Measurements from ENCODE around the gene KCNIP4. TPM values are rescaled to one million over a fixed set of nuclear protein-coding genes. Genes with fewer than 3 reads are reported as not detected.

Gene KCNIP4
- total and polyA plus RNA-seq, 2 experiments from 2014 or later, result 0.14 to 0.63 TPM

GRCh38 chr4:20995015-20995414, 953.6 kb downstream of the KCNIP4 start:
- H3K36me3 ChIP-seq (ENCODE audit: insufficient read depth), result no peaks in the 10 kb centered on the region
- no peak for ATAC-seq
- H4K20me1 ChIP-seq (replicated peaks; ENCODE audit: insufficient read depth), result no peaks in the 10 kb centered on the region
- H3K27me3 ChIP-seq (ENCODE audit: insufficient read depth), result no peaks in the 10 kb centered on the region
- no peak overlapping the region for H3K27ac ChIP-seq (ENCODE audit: low read depth)
- Mint-ChIP-seq H3K27ac (no peak overlapping the region), H3K36me3 (ENCODE audit: low read depth) (no peaks in the 10 kb centered on the region), H3K27me3 (ENCODE audit: insufficient read depth, low read depth, poor library complexity) (peaks cover 1% of the 10 kb centered on the region), H3K4me3 (no peak overlapping the region), H3K4me1 (no peaks in the 10 kb centered on the region), H3K9me3 (peaks cover 3% of the 10 kb centered on the region; the same call in 2 of the 3 replicates)
- H3K4me2 ChIP-seq, result no peak overlapping the region
- H2AFZ ChIP-seq, result no peak overlapping the region
- H3K4me1 ChIP-seq (ENCODE audit: insufficient read depth), result no peaks in the 10 kb centered on the region
- DNase-seq (ENCODE audit: low spot score), result no peak
- no peaks in the 10 kb centered on the region for H3K79me2 ChIP-seq (replicated peaks; ENCODE audit: insufficient read depth)
- peaks cover 11% of the 10 kb centered on the region for H3K9me2 ChIP-seq (ENCODE audit: insufficient read depth)
- no peaks in the 10 kb centered on the region for H3F3A ChIP-seq (replicated peaks; ENCODE audit: low read depth)
- no peak for TF ChIP-seq JUNB (IDR thresholded peaks at IDR 0.05; ENCODE audit: unreplicated experiment)
- TF ChIP-seq STAT1 (IDR thresholded peaks at IDR 0.05; ENCODE audit: unreplicated experiment), result no peak
- no peak for TF ChIP-seq ETS1 (IDR thresholded peaks at IDR 0.05)
- no peak for TF ChIP-seq ZNF114 (CRISPR knock-in tag; IDR thresholded peaks at IDR 0.05)
- no peak for TF ChIP-seq CREB1 (CRISPR knock-in tag; IDR thresholded peaks at IDR 0.05; ENCODE audit: low read depth)
- no peak for TF ChIP-seq CTCF (conservative IDR thresholded peaks at IDR 0.05; ENCODE audit: low read depth in 2 of 2)
- no peak for TF ChIP-seq REST (IDR thresholded peaks at IDR 0.05; ENCODE audit: unreplicated experiment)
- no peak for TF ChIP-seq EZH2 (IDR thresholded peaks at IDR 0.05; ENCODE audit: low read depth, unreplicated experiment)
- TF ChIP-seq POLR2AphosphoS5 (IDR thresholded peaks at IDR 0.05; ENCODE audit: low read depth), result no peak
- TF ChIP-seq ZNF331 (CRISPR knock-in tag; IDR thresholded peaks at IDR 0.05; ENCODE audit: low read depth), result no peak
- TF ChIP-seq EZH2phosphoT487 (IDR thresholded peaks at IDR 0.05; ENCODE audit: unreplicated experiment), result no peak
- TF ChIP-seq ZNF462 (CRISPR knock-in tag; IDR thresholded peaks at IDR 0.05), result no peak
- TF ChIP-seq NANOG (IDR thresholded peaks at IDR 0.05; ENCODE audit: borderline replicate concordance), result no peak
- no peak overlapping the region for H3K4me3 ChIP-seq
